Uterus (tissue), 2 donors: ENCODE data around the gene MOCS3.

Experiments used
- CTCF ChIP-seq, 4 experiments: fragments of 200-600 bp in 2 of 4; fragments of 450-650 bp in 2 of 4; sonication (generic) in 2 of 4; IDR thresholded peaks; one replicate each; pipeline ENCODE4 v1.5.1; 2016 to 2019; ENCODE audit warnings: antibody characterized with exemption in 4 of 4, mild to moderate bottlenecking in 2 of 4, moderate library complexity in 1 of 4
- POLR2A ChIP-seq, 2 donors: fragments of 450-650 bp; IDR thresholded peaks; one replicate each; pipeline ENCODE4 v1.6.1; 2016; ENCODE audit warnings: antibody characterized with exemption in 2 of 2, mild to moderate bottlenecking in 1 of 2, moderate library complexity in 1 of 2

- TF ChIP-seq CTCF (IDR thresholded peaks at IDR 0.05), result no peak
- no peak for TF ChIP-seq POLR2A (IDR thresholded peaks at IDR 0.05)
Observed at GRCh38 chr20:50932016-50932485, 26.6 kb upstream of the MOCS3 start.
